SJCRH30 (cell line): Measurements from ENCODE around the gene APC2. TPM values are rescaled to one million over a fixed set of nuclear protein-coding genes. Genes with fewer than 3 reads are reported as not detected.
"Not testable (repeated sequence)": the region's sequence is repeated elsewhere in the genome, so short reads cannot be mapped to it uniquely, and the experiment has no call there.

Experiments used
- DNase-seq, 2 experiments: peaks; one replicate each; pipeline ENCODE4 v3.0.0-alpha.2; 2015 to 2020
- H3K27ac ChIP-seq: fragments of 250-450 bp; sonication (Bioruptor Pico); 2 replicates; pipeline ENCODE4 v1.5.1; 2020; ENCODE audit warnings: mild to moderate bottlenecking, moderate library complexity
- H3K27me3 ChIP-seq: fragments of 250-450 bp; sonication (Bioruptor Pico); 2 replicates; pipeline ENCODE4 v1.5.1; 2020; ENCODE audit warnings: mild to moderate bottlenecking, moderate library complexity
- H3K36me3 ChIP-seq: fragments of 250-450 bp; sonication (Bioruptor Pico); 2 replicates; pipeline ENCODE4 v1.5.1; 2020; ENCODE audit warnings: mild to moderate bottlenecking, moderate library complexity
- H3K4me1 ChIP-seq: fragments of 250-450 bp; sonication (Bioruptor Pico); 2 replicates; pipeline ENCODE4 v1.5.1; 2020; ENCODE audit warnings: mild to moderate bottlenecking, moderate library complexity
- H3K4me3 ChIP-seq: fragments of 250-450 bp; sonication (Bioruptor Pico); 2 replicates; pipeline ENCODE4 v1.5.1; 2020; ENCODE audit warnings: mild to moderate bottlenecking, moderate library complexity
- H3K9me3 ChIP-seq: fragments of 250-450 bp; sonication (Bioruptor Pico); replicated peaks from 2 replicates; pipeline ENCODE4 v1.5.1; 2020; ENCODE audit warnings: mild to moderate bottlenecking, moderate library complexity
- total RNA-seq: library from RNA; depleted of rRNA; stranded (reverse); fragments of >200 nt; shearing (Covaris generic); gene quantifications from 2 replicates; pipeline ENCODE4 v1.2.3, GENCODE V29; 2014

Gene APC2
- total RNA-seq, 1 experiment from 2014 or later, result 0.24 TPM

GRCh38 chr19:1490311-1491113 is 40.6 kb downstream of the APC2 start, which contains the start of gene PCSK4:
Gene PCSK4 (minus strand): TSS chr19:1490350. CDS start chr19:1490346, 4 bp downstream.
- Histone ChIP-seq H3K36me3 (no peaks in the 10 kb centered on the region), H3K27me3 (no peaks in the 10 kb centered on the region; the same call in 1 of the 2 replicates), H3K27ac (peak within 1 kb of the TSS; percentile 17; the same call in 1 of the 2 replicates), H3K4me3 (peak within 1 kb of the TSS; percentile 60), H3K9me3 (no peaks in the 10 kb centered on the region), H3K4me1 (peaks cover 6% of the 10 kb centered on the region)
- peak; percentile 98 to 99 for DNase-seq

- H3K27ac ChIP-seq, result peak within 1 kb of the TSS; percentile 17; the same call in 1 of the 2 replicates
- H3K27me3 ChIP-seq, result no peaks in the 10 kb centered on the region; the same call in 1 of the 2 replicates
These were observed 41.4 kb downstream of the APC2 start, which contains the start of gene REEP6 for GRCh38 chr19:1491114-1491848. Gene REEP6 (plus strand): TSS chr19:1491181. CDS start chr19:1491270, 89 bp downstream.

GRCh38 chr19:1491849-1492170 is 41.9 kb downstream of the APC2 start:
- H3K27me3 ChIP-seq, result no peaks in the 10 kb centered on the region; the same call in 1 of the 2 replicates
- no peaks in the 10 kb centered on the region for H3K36me3 ChIP-seq
- no peak overlapping the region for H3K4me3 ChIP-seq
- peaks cover 6% of the 10 kb centered on the region for H3K4me1 ChIP-seq
- no peak for DNase-seq
- H3K27ac ChIP-seq, result no peak overlapping the region
- H3K9me3 ChIP-seq, result no peaks in the 10 kb centered on the region

More at GRCh38 chr19:1491114-1491848, 41.4 kb downstream of the APC2 start, which contains the start of gene REEP6:
- no peaks in the 10 kb centered on the region for H3K9me3 ChIP-seq
- H3K36me3 ChIP-seq, result no peaks in the 10 kb centered on the region
- peaks cover 6% of the 10 kb centered on the region for H3K4me1 ChIP-seq
- no peak for DNase-seq
- peak within 1 kb of the TSS; percentile 60 for H3K4me3 ChIP-seq

GRCh38 chr19:1492474-1493006 is 42.6 kb downstream of the APC2 start:
- Histone ChIP-seq H3K4me3 (no peak overlapping the region), H3K9me3 (no peaks in the 10 kb centered on the region), H3K36me3 (no peaks in the 10 kb centered on the region), H3K4me1 (peaks cover 6% of the 10 kb centered on the region), H3K27ac (no peak overlapping the region), H3K27me3 (no peaks in the 10 kb centered on the region; the same call in 1 of the 2 replicates)
- DNase-seq, result no peak

GRCh38 chr19:1494115-1494815 is 44.3 kb downstream of the APC2 start:
- H3K36me3 ChIP-seq, result no peaks in the 10 kb centered on the region
- H3K27me3 ChIP-seq, result no peaks in the 10 kb centered on the region; the same call in 1 of the 2 replicates
- no peak overlapping the region for H3K27ac ChIP-seq
- no peak overlapping the region for H3K4me3 ChIP-seq
- DNase-seq, result no peak
- H3K9me3 ChIP-seq, result no peaks in the 10 kb centered on the region
- H3K4me1 ChIP-seq, result peaks cover 6% of the 10 kb centered on the region

GRCh38 chr19:1495051-1495798 is 45.3 kb downstream of the APC2 start:
- H3K9me3 ChIP-seq, result no peaks in the 10 kb centered on the region
- H3K36me3 ChIP-seq, result no peaks in the 10 kb centered on the region
- no peak for DNase-seq
- H3K27me3 ChIP-seq, result no peaks in the 10 kb centered on the region; the same call in 1 of the 2 replicates
- H3K4me3 ChIP-seq, result no peak overlapping the region
- H3K4me1 ChIP-seq, result no peaks in the 10 kb centered on the region
- no peak overlapping the region for H3K27ac ChIP-seq

- Histone ChIP-seq H3K27me3 (peaks cover 1% of the 10 kb centered on the region; the same call in 1 of the 2 replicates), H3K9me3 (no peaks in the 10 kb centered on the region), H3K36me3 (no peaks in the 10 kb centered on the region), H3K4me3 (no peak overlapping the region), H3K27ac (no peak overlapping the region), H3K4me1 (peaks cover 2% of the 10 kb centered on the region; the same call in 1 of the 2 replicates)
- DNase-seq, result no peak
These were observed 46.1 kb downstream of the APC2 start for GRCh38 chr19:1495799-1496713.

- Histone ChIP-seq H3K9me3 (no peaks in the 10 kb centered on the region), H3K36me3 (no peaks in the 10 kb centered on the region), H3K4me3 (no peak overlapping the region), H3K27me3 (peaks cover 8% of the 10 kb centered on the region; the same call in 1 of the 2 replicates), H3K4me1 (peaks cover 4% of the 10 kb centered on the region; the same call in 1 of the 2 replicates), H3K27ac (no peak overlapping the region)
- no peak for DNase-seq
These were observed 47.0 kb downstream of the APC2 start for GRCh38 chr19:1496714-1497577.

GRCh38 chr19:1497578-1498235 is 47.8 kb downstream of the APC2 start:
- H3K27ac ChIP-seq, result no peak overlapping the region
- H3K9me3 ChIP-seq, result no peaks in the 10 kb centered on the region
- H3K36me3 ChIP-seq, result no peaks in the 10 kb centered on the region
- peaks cover 4% of the 10 kb centered on the region; the same call in 1 of the 2 replicates for H3K4me1 ChIP-seq
- H3K4me3 ChIP-seq, result no peak overlapping the region
- peaks cover 15% of the 10 kb centered on the region; the same call in 1 of the 2 replicates for H3K27me3 ChIP-seq
- no peak for DNase-seq

- H3K4me3 ChIP-seq, H3K36me3 ChIP-seq, H3K4me1 ChIP-seq, H3K9me3 ChIP-seq, H3K27ac ChIP-seq, DNase-seq: not testable (repeated sequence)
- H3K27me3 ChIP-seq, result peaks cover 30% of the 10 kb centered on the region
These were observed 49.3 kb downstream of the APC2 start for GRCh38 chr19:1499231-1499630.

GRCh38 chr19:1501200-1501595 is 51.3 kb downstream of the APC2 start:
- H3K4me3 ChIP-seq, result no peak overlapping the region
- H3K9me3 ChIP-seq, result no peaks in the 10 kb centered on the region
- no peaks in the 10 kb centered on the region for H3K36me3 ChIP-seq
- no peak overlapping the region for H3K27ac ChIP-seq
- no peak for DNase-seq
- H3K27me3 ChIP-seq, result peaks cover 30% of the 10 kb centered on the region
- peaks cover 7% of the 10 kb centered on the region; the same call in 1 of the 2 replicates for H3K4me1 ChIP-seq
